Ovary (tissue), 3 donors: Measurements from ENCODE around the gene SHROOM3.

Experiments used
- CTCF ChIP-seq, 3 donors: fragments of 450-650 bp in 2 of 3; fragments of 200-600 bp in 1 of 3; IDR thresholded peaks; one replicate each; pipeline versions ENCODE4 v1.5.1 to v1.8.0; 2016 to 2022; ENCODE audit warnings: antibody characterized with exemption in 3 of 3, mild to moderate bottlenecking in 1 of 3
- EP300 ChIP-seq: sonication (generic); formaldehyde crosslinking; IDR thresholded peaks from one replicate; pipeline ENCODE4 v1.6.1; 2017; ENCODE audit warnings: antibody characterized with exemption
- donor health status: DM: no; HTN: no; CAD: no.

- TF ChIP-seq CTCF (IDR thresholded peaks at IDR 0.05) (no peak), EP300 (no peak)
Observed at GRCh38 chr4:76615999-76616398, 181.0 kb downstream of the SHROOM3 start.
